Testis (tissue), 3 donors: ENCODE results near the gene SMPD2. TPM values are rescaled to one million over a fixed set of nuclear protein-coding genes. Genes with fewer than 3 reads are reported as not detected.

ENCODE experiments used
- DNase-seq: peaks from one replicate; pipeline ENCODE4 v3.0.0-alpha.2; 2019
- H3K27ac ChIP-seq, 2 donors: fragments of 200-600 bp; sonication (generic); one replicate each; pipeline ENCODE4 v1.5.1; 2019
- H3K27me3 ChIP-seq: fragments of 200-600 bp; sonication (generic); one replicate; pipeline ENCODE4 v1.5.1; 2019
- H3K36me3 ChIP-seq: fragments of 200-600 bp; sonication (generic); one replicate; pipeline ENCODE4 v1.5.1; 2017; ENCODE audit warnings: low read depth; ENCODE audit errors: missing control alignments
- H3K4me1 ChIP-seq: fragments of 200-600 bp; sonication (generic); one replicate; pipeline ENCODE4 v1.5.1; 2019
- H3K4me3 ChIP-seq, 2 donors: fragments of 200-600 bp; sonication (generic); one replicate each; pipeline ENCODE4 v1.5.1; 2017 to 2019
- H3K9me3 ChIP-seq: fragments of 200-600 bp; sonication (generic); one replicate; pipeline ENCODE4 v1.5.1; 2017
- CTCF ChIP-seq, 3 experiments: fragments of 450-650 bp in 2 of 3; fragments of 200-600 bp in 1 of 3; sonication (generic) in 1 of 3; IDR thresholded peaks; one replicate each; pipeline ENCODE4 v1.5.1; 2016 to 2019; ENCODE audit warnings: antibody characterized with exemption in 3 of 3, mild to moderate bottlenecking in 2 of 3, moderate library complexity in 1 of 3
- POLR2A ChIP-seq: fragments of 450-650 bp; IDR thresholded peaks from one replicate; pipeline ENCODE4 v1.6.1; 2017; ENCODE audit warnings: antibody characterized with exemption, mild to moderate bottlenecking, moderate library complexity
- WGBS, 2 donors: methylation state at CpG; one replicate each; pipeline ENCODE4 v1.1.5; 2018; 5-methylcytosine and 5-hydroxymethylcytosine counted together
- intact Hi-C: fragments of 100-400 bp; cut with DNase I; formaldehyde crosslinking; loops from one replicate; pipeline ENCODE4 v1.15.1; 2023; ENCODE audit warnings: low total_unique reads
- polyA plus RNA-seq: library from polyadenylated mRNA; stranded (reverse); fragments of 350-450 nt; fragmentation: Illumina TruSeq; extraction: RNeasy Lipid Tissue Mini Kit (QIAGEN cat#74804); gene quantifications from one replicate; pipeline ENCODE4 v1.2.3, GENCODE V29; 2014; ENCODE audit warnings: low read depth, low replicate concordance; ENCODE audit not compliant: insufficient read depth
- total RNA-seq, 2 donors: library from RNA; depleted of rRNA; stranded (reverse); fragments of >200 nt; gene quantifications; one replicate each; pipeline ENCODE4 v1.2.3, GENCODE V29; 2016

SMPD2 gene
- total and polyA plus RNA-seq, 3 donors from 2014 or later = 29.9 to 94.3 (median 49.1) TPM

- no peaks in the 10 kb centered on the region for H3K4me1 ChIP-seq
- H3K9me3 ChIP-seq = no peaks in the 10 kb centered on the region
- H3K36me3 ChIP-seq = no peaks in the 10 kb centered on the region
- 88 to 93% methylated on average over 5 of the region's 5 CpGs for WGBS, 2 donors
- no peak overlapping the region for H3K27ac ChIP-seq
- TF ChIP-seq POLR2A (no peak), CTCF (IDR thresholded peaks at IDR 0.05) (no peak)
- H3K4me3 ChIP-seq = no peak overlapping the region
- intact Hi-C loops = no loop called here
- no peak for DNase-seq
- no peaks in the 10 kb centered on the region for H3K27me3 ChIP-seq
These were observed 4.5 kb upstream of the SMPD2 start for GRCh38 chr6:109436041-109436440.

- TF ChIP-seq POLR2A (no peak), CTCF (IDR thresholded peaks at IDR 0.05) (peak in 2 of 3 experiments; percentile 2 to 16)
- H3K27ac ChIP-seq = peak overlapping the region; percentile 82 to 85
- intact Hi-C loops = no loop called here
- peak overlapping the region; percentile 88 to 94 for H3K4me3 ChIP-seq
- DNase-seq = peak; percentile 63
- peaks cover 4% of the 10 kb centered on the region for H3K4me1 ChIP-seq
- WGBS, 2 donors = 0% methylated on average over 4 to 31 of the region's 31 CpGs
- H3K36me3 ChIP-seq = no peaks in the 10 kb centered on the region
- H3K9me3 ChIP-seq = no peaks in the 10 kb centered on the region
- H3K27me3 ChIP-seq = no peaks in the 10 kb centered on the region
These were observed 719 bp downstream of the SMPD2 start for GRCh38 chr6:109441069-109441816.

- WGBS, 2 donors = 95 to 100% methylated on average over 3 to 6 of the region's 6 CpGs
- no peak for DNase-seq
- Histone ChIP-seq H3K4me3 (no peak overlapping the region), H3K4me1 (peaks cover 4% of the 10 kb centered on the region), H3K27me3 (no peaks in the 10 kb centered on the region), H3K9me3 (no peaks in the 10 kb centered on the region), H3K36me3 (no peaks in the 10 kb centered on the region), H3K27ac (no peak overlapping the region)
- intact Hi-C loops = no loop called here
- TF ChIP-seq CTCF (IDR thresholded peaks at IDR 0.05) = no peak
These were observed 1.9 kb downstream of the SMPD2 start for GRCh38 chr6:109442393-109442924.

- no peaks in the 10 kb centered on the region for H3K27me3 ChIP-seq
- no peaks in the 10 kb centered on the region for H3K36me3 ChIP-seq
- TF ChIP-seq POLR2A (no peak), CTCF (IDR thresholded peaks at IDR 0.05) (no peak)
- 92 to 93% methylated on average over 5 to 10 of the region's 10 CpGs for WGBS, 2 donors
- intact Hi-C loops = no loop called here
- no peak overlapping the region for H3K4me3 ChIP-seq
- H3K27ac ChIP-seq = no peak overlapping the region
- peaks cover 4% of the 10 kb centered on the region for H3K4me1 ChIP-seq
- DNase-seq = no peak
- no peaks in the 10 kb centered on the region for H3K9me3 ChIP-seq
These were observed 3.0 kb downstream of the SMPD2 start for GRCh38 chr6:109443425-109443950.
